Measurements from ENCODE around the gene CBX6. TPM values are rescaled to one million over a fixed set of nuclear protein-coding genes. Genes with fewer than 3 reads are reported as not detected.

Gene CBX6
- total RNA-seq, 1 experiment from 2014 or later = 136 TPM

DNA sequence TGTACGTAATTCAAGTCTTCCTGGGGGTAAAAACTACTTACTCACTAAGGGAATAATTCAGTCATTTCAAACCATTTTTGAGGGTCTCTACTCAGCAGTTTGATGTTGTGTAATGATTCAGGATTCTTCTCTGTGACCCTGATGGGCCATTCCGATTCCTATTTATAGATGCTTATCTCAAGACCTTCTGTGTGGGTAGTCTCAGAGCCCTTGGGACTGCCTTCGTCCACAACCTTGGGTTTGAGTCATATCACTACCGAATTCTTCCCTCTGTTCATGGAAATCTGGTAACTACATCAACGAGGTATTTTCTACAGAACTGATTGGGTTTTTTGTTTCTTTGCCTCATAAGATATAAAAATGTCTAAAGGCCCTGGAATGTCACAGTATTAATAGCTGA is 14.3 kb upstream of the CBX6 start:
- Histone ChIP-seq H3K4me1 (replicated peaks; ENCODE audit: insufficient read depth) (peaks cover 24% of the 10 kb centered on the region), H4K20me1 (ENCODE audit: insufficient read depth) (no peaks in the 10 kb centered on the region), H3K36me3 (ENCODE audit: low read depth) (no peaks in the 10 kb centered on the region), H3K27me3 (ENCODE audit: insufficient read depth, low read depth) (no peaks in the 10 kb centered on the region), H3K4me2 (no peak overlapping the region), H3K4me3 (no peak overlapping the region), H3F3A (ENCODE audit: insufficient read depth, low read depth) (peaks cover 15% of the 10 kb centered on the region; the same call in 1 of the 2 replicates), H3K9me3 (ENCODE audit: insufficient read depth, low read depth) (no peaks in the 10 kb centered on the region; the same call in 1 of the 2 replicates), H3K79me2 (ENCODE audit: low read depth) (no peaks in the 10 kb centered on the region), H3K9me2 (ENCODE audit: insufficient read depth) (no peaks in the 10 kb centered on the region), H2AFZ (no peak overlapping the region), H3K27ac (no peak overlapping the region)
- no TSS peak for BruUV-seq (replicated peaks)
- ChIA-PET CTCF (no interaction called here), POLR2A (ENCODE audit: unreplicated experiment) (no interaction called here)
- intact Hi-C loops (cut with micrococcal nuclease; ENCODE audit: unreplicated experiment) = no loop called here
- no peak for TF ChIP-seq EZH2 (IDR thresholded peaks at IDR 0.05; ENCODE audit: low read depth)
- no peak for DNase-seq

GRCh38 chr22:38882972-38883622 is 11.1 kb upstream of the CBX6 start:
- no peaks in the 10 kb centered on the region; the same call in 1 of the 2 replicates for H3K9me3 ChIP-seq (ENCODE audit: insufficient read depth, low read depth)
- H3K36me3 ChIP-seq (ENCODE audit: low read depth) = no peaks in the 10 kb centered on the region
- H3F3A ChIP-seq (ENCODE audit: insufficient read depth, low read depth) = peaks cover 15% of the 10 kb centered on the region; the same call in 1 of the 2 replicates
- H4K20me1 ChIP-seq (ENCODE audit: insufficient read depth) = no peaks in the 10 kb centered on the region
- H3K9me2 ChIP-seq (ENCODE audit: insufficient read depth) = no peaks in the 10 kb centered on the region
- peaks cover 26% of the 10 kb centered on the region for H3K4me1 ChIP-seq (replicated peaks; ENCODE audit: insufficient read depth)
- no peak for DNase-seq
- no peak overlapping the region for H3K4me3 ChIP-seq
- BruUV-seq (replicated peaks) = no TSS peak
- 0 out of 2 replicates have a peak overlapping the region, but pooled peaks have one; percentile 23 for H3K4me2 ChIP-seq
- no peak overlapping the region for H2AFZ ChIP-seq
- H3K79me2 ChIP-seq (ENCODE audit: low read depth) = no peaks in the 10 kb centered on the region
- H3K27ac ChIP-seq = no peak overlapping the region
- CTCF ChIA-PET = interaction anchor here (0.7 kb wide), 1 partner anchor 33 kb away, joined by 3 read pairs; no protein-coding TSS in a partner anchor
- no peaks in the 10 kb centered on the region for H3K27me3 ChIP-seq (ENCODE audit: insufficient read depth, low read depth)
- intact Hi-C loops (cut with micrococcal nuclease; ENCODE audit: unreplicated experiment) = loop anchor here (1.0 kb wide), 1 partner anchor 41 kb away; no protein-coding TSS in a partner anchor
- TF ChIP-seq CTCF (conservative IDR thresholded peaks at IDR 0.05) (no peak), EZH2 (IDR thresholded peaks at IDR 0.05; ENCODE audit: low read depth) (no peak)
- POLR2A ChIA-PET (ENCODE audit: unreplicated experiment) = interaction anchor here (0.5 to 0.6 kb wide), 5 partner anchors 10 to 67 kb away, joined by 3 to 5 read pairs (median 5); no protein-coding TSS in a partner anchor

- peaks cover 15% of the 10 kb centered on the region; the same call in 1 of the 2 replicates for H3F3A ChIP-seq (ENCODE audit: insufficient read depth, low read depth)
- POLR2A ChIA-PET (ENCODE audit: unreplicated experiment) = interaction anchor here (0.5 to 0.6 kb wide), 4 partner anchors 9 to 67 kb away, joined by 3 to 5 read pairs (median 4); no protein-coding TSS in a partner anchor
- BruUV-seq (replicated peaks) = no TSS peak
- H3K4me1 ChIP-seq (replicated peaks; ENCODE audit: insufficient read depth) = peaks cover 26% of the 10 kb centered on the region
- no peaks in the 10 kb centered on the region for H4K20me1 ChIP-seq (ENCODE audit: insufficient read depth)
- CTCF ChIA-PET = interaction anchor here (0.6 kb wide), 1 partner anchor 103 kb away, joined by 4 read pairs; no protein-coding TSS in a partner anchor
- peak; percentile 74 to 79 for DNase-seq
- H3K9me2 ChIP-seq (ENCODE audit: insufficient read depth) = no peaks in the 10 kb centered on the region
- no peak overlapping the region for H2AFZ ChIP-seq
- no peaks in the 10 kb centered on the region for H3K79me2 ChIP-seq (ENCODE audit: low read depth)
- H3K27ac ChIP-seq = peak overlapping the region; percentile 23; the same call in 1 of the 2 replicates
- H3K36me3 ChIP-seq (ENCODE audit: low read depth) = no peaks in the 10 kb centered on the region
- intact Hi-C loops (cut with micrococcal nuclease; ENCODE audit: unreplicated experiment) = no loop called here
- no peak for TF ChIP-seq EZH2 (IDR thresholded peaks at IDR 0.05; ENCODE audit: low read depth)
- TF ChIP-seq CTCF (conservative IDR thresholded peaks at IDR 0.05) = no peak
- H3K4me2 ChIP-seq = peak overlapping the region; percentile 23
- H3K27me3 ChIP-seq (ENCODE audit: insufficient read depth, low read depth) = no peaks in the 10 kb centered on the region
- no peak overlapping the region for H3K4me3 ChIP-seq
- no peaks in the 10 kb centered on the region for H3K9me3 ChIP-seq (ENCODE audit: insufficient read depth, low read depth)
Measured at GRCh38 chr22:38881997-38882879, 10.2 kb upstream of the CBX6 start.
